ENCODE data around the gene RMP24.
"Not testable (repeated sequence)": the region's sequence is repeated elsewhere in the genome, so short reads cannot be mapped to it uniquely, and the experiment has no call there.

RMP24 gene

GRCh38 chr18:35967866-35968265 is 4.6 kb upstream of the RMP24 start:
- DNase-seq; H3K27ac ChIP-seq (ENCODE audit: low read length); intact Hi-C loops (cut with DNase I); ATAC-seq; H3K27me3 ChIP-seq (ENCODE audit: control insufficient read depth, insufficient read depth); H3K4me1 ChIP-seq (ENCODE audit: control insufficient read depth, insufficient read depth, low read length); H3K9me3 ChIP-seq (ENCODE audit: control insufficient read depth, low read length); H3K4me3 ChIP-seq (ENCODE audit: low read length): not testable (repeated sequence)
- 89% methylated on average over 4 of the region's 4 CpGs for WGBS

- no peak for DNase-seq
- Histone ChIP-seq H3K4me1 (ENCODE audit: control insufficient read depth, insufficient read depth, low read length) (peaks cover under 1% of the 10 kb centered on the region), H3K4me3 (ENCODE audit: low read length) (no peak overlapping the region), H3K27me3 (ENCODE audit: control insufficient read depth, insufficient read depth) (no peaks in the 10 kb centered on the region), H3K9me3 (ENCODE audit: control insufficient read depth, low read length) (no peaks in the 10 kb centered on the region), H3K27ac (ENCODE audit: low read length) (no peak overlapping the region)
- WGBS = 79% methylated on average over 9 of the region's 9 CpGs
- no peak for ATAC-seq
- intact Hi-C loops (cut with DNase I) = no loop called here
Measured at GRCh38 chr18:35968278-35968880, 4.1 kb upstream of the RMP24 start.

GRCh38 chr18:35969676-35970075 is 2.8 kb upstream of the RMP24 start:
- H3K27ac ChIP-seq (ENCODE audit: low read length) = no peak overlapping the region
- DNase-seq = no peak
- no peaks in the 10 kb centered on the region for H3K9me3 ChIP-seq (ENCODE audit: control insufficient read depth, low read length)
- no peak overlapping the region for H3K4me3 ChIP-seq (ENCODE audit: low read length)
- H3K4me1 ChIP-seq (ENCODE audit: control insufficient read depth, insufficient read depth, low read length) = peaks cover 2% of the 10 kb centered on the region
- H3K27me3 ChIP-seq (ENCODE audit: control insufficient read depth, insufficient read depth) = no peaks in the 10 kb centered on the region
- no peak for ATAC-seq
- intact Hi-C loops (cut with DNase I) = no loop called here

- intact Hi-C loops (cut with DNase I) = no loop called here
- WGBS = 32% methylated on average over 15 of the region's 15 CpGs
- DNase-seq = peak in 1 of 3 donors; percentile 50
- ATAC-seq = peak; percentile 26 to 32
- Histone ChIP-seq H3K27ac (ENCODE audit: low read length) (peak overlapping the region; percentile 65), H3K4me1 (ENCODE audit: control insufficient read depth, insufficient read depth, low read length) (peaks cover 2% of the 10 kb centered on the region), H3K4me3 (ENCODE audit: low read length) (peak overlapping the region; percentile 83), H3K27me3 (ENCODE audit: control insufficient read depth, insufficient read depth) (no peaks in the 10 kb centered on the region), H3K9me3 (ENCODE audit: control insufficient read depth, low read length) (no peaks in the 10 kb centered on the region)
Measured at GRCh38 chr18:35971661-35972196, 750 bp upstream of the RMP24 start.

GRCh38 chr18:35973650-35974049 is 1.2 kb downstream of the RMP24 start:
- 93% methylated on average over 12 of the region's 12 CpGs for WGBS
- H3K9me3 ChIP-seq (ENCODE audit: control insufficient read depth, low read length) = no peaks in the 10 kb centered on the region
- DNase-seq (no peak), ATAC-seq (no peak)
- no peak overlapping the region for H3K4me3 ChIP-seq (ENCODE audit: low read length)
- no peaks in the 10 kb centered on the region for H3K27me3 ChIP-seq (ENCODE audit: control insufficient read depth, insufficient read depth)
- intact Hi-C loops (cut with DNase I) = no loop called here
- peaks cover 2% of the 10 kb centered on the region for H3K4me1 ChIP-seq (ENCODE audit: control insufficient read depth, insufficient read depth, low read length)
- no peak overlapping the region for H3K27ac ChIP-seq (ENCODE audit: low read length)

GRCh38 chr18:35974181-35974580 is 1.7 kb downstream of the RMP24 start:
- ATAC-seq (no peak), DNase-seq (no peak)
- 63% methylated on average over 3 of the region's 3 CpGs for WGBS
- Histone ChIP-seq H3K27me3 (ENCODE audit: control insufficient read depth, insufficient read depth) (no peaks in the 10 kb centered on the region), H3K4me3 (ENCODE audit: low read length) (no peak overlapping the region), H3K4me1 (ENCODE audit: control insufficient read depth, insufficient read depth, low read length) (peaks cover 2% of the 10 kb centered on the region), H3K9me3 (ENCODE audit: control insufficient read depth, low read length) (no peaks in the 10 kb centered on the region), H3K27ac (ENCODE audit: low read length) (no peak overlapping the region)
- intact Hi-C loops (cut with DNase I) = no loop called here

- Histone ChIP-seq H3K9me3 (ENCODE audit: control insufficient read depth, low read length) (no peaks in the 10 kb centered on the region), H3K4me3 (ENCODE audit: low read length) (no peak overlapping the region), H3K27me3 (ENCODE audit: control insufficient read depth, insufficient read depth) (no peaks in the 10 kb centered on the region), H3K4me1 (ENCODE audit: control insufficient read depth, insufficient read depth, low read length) (no peaks in the 10 kb centered on the region), H3K27ac (ENCODE audit: low read length) (no peak overlapping the region)
- intact Hi-C loops (cut with DNase I) = no loop called here
- ATAC-seq (no peak), DNase-seq (no peak)
Measured at GRCh38 chr18:35979112-35979511, 6.6 kb downstream of the RMP24 start.

- Histone ChIP-seq H3K27ac (ENCODE audit: low read length) (no peak overlapping the region), H3K27me3 (ENCODE audit: control insufficient read depth, insufficient read depth) (no peaks in the 10 kb centered on the region), H3K4me1 (ENCODE audit: control insufficient read depth, insufficient read depth, low read length) (no peaks in the 10 kb centered on the region), H3K9me3 (ENCODE audit: control insufficient read depth, low read length) (no peaks in the 10 kb centered on the region), H3K4me3 (ENCODE audit: low read length) (no peak overlapping the region)
- intact Hi-C loops (cut with DNase I) = no loop called here
- WGBS = 80% methylated on average over 2 of the region's 2 CpGs
- DNase-seq (no peak), ATAC-seq (no peak)
Measured at GRCh38 chr18:35982409-35983114, 10.1 kb downstream of the RMP24 start.

GRCh38 chr18:35983147-35983546 is 10.7 kb downstream of the RMP24 start:
- DNase-seq (no peak), ATAC-seq (no peak)
- Histone ChIP-seq H3K9me3 (ENCODE audit: control insufficient read depth, low read length) (no peaks in the 10 kb centered on the region), H3K4me3 (ENCODE audit: low read length) (no peak overlapping the region), H3K27me3 (ENCODE audit: control insufficient read depth, insufficient read depth) (no peaks in the 10 kb centered on the region), H3K4me1 (ENCODE audit: control insufficient read depth, insufficient read depth, low read length) (no peaks in the 10 kb centered on the region), H3K27ac (ENCODE audit: low read length) (no peak overlapping the region)
- intact Hi-C loops (cut with DNase I) = no loop called here

GRCh38 chr18:35983818-35984217 is 11.3 kb downstream of the RMP24 start:
- DNase-seq (no peak), ATAC-seq (no peak)
- WGBS = 95% methylated on average over 5 of the region's 5 CpGs
- Histone ChIP-seq H3K27ac (ENCODE audit: low read length) (no peak overlapping the region), H3K4me1 (ENCODE audit: control insufficient read depth, insufficient read depth, low read length) (no peaks in the 10 kb centered on the region), H3K9me3 (ENCODE audit: control insufficient read depth, low read length) (no peaks in the 10 kb centered on the region), H3K4me3 (ENCODE audit: low read length) (no peak overlapping the region), H3K27me3 (ENCODE audit: control insufficient read depth, insufficient read depth) (no peaks in the 10 kb centered on the region)
- intact Hi-C loops (cut with DNase I) = no loop called here

GRCh38 chr18:35991696-35992095 is 19.2 kb downstream of the RMP24 start:
- no peak overlapping the region for H3K4me3 ChIP-seq (ENCODE audit: low read length)
- ATAC-seq (no peak), DNase-seq (no peak)
- no peaks in the 10 kb centered on the region for H3K9me3 ChIP-seq (ENCODE audit: control insufficient read depth, low read length)
- intact Hi-C loops (cut with DNase I) = no loop called here
- H3K27ac ChIP-seq (ENCODE audit: low read length) = no peak overlapping the region
- no peaks in the 10 kb centered on the region for H3K27me3 ChIP-seq (ENCODE audit: control insufficient read depth, insufficient read depth)
- no peaks in the 10 kb centered on the region for H3K4me1 ChIP-seq (ENCODE audit: control insufficient read depth, insufficient read depth, low read length)
